HepG2 (cell line): ENCODE data around the gene CD93. TPM values are rescaled to one million over a fixed set of nuclear protein-coding genes. Genes with fewer than 3 reads are reported as not detected.

Experiments used
- ATAC-seq: fragments of 200-7000 bp; cut with Tn5 transposase; 3 replicates; pipeline ENCODE4 v1.9.1; 2020; ENCODE audit warnings: mild to moderate bottlenecking, moderate library complexity
- BruUV-seq: library from RNA; stranded (reverse); fragments of 400-500 nt; replicated peaks from 2 replicates; lab custom pipeline; 2021; lab: Mats Ljungman, UMichigan
- CTCF ChIA-PET: fragments of 300-600 bp; formaldehyde crosslinking; extraction: SDS; loops from one replicate; lab custom pipeline; 2021; ENCODE audit warnings: low total read pairs, inconsistent platforms, low intra/inter-chr PET ratio; lab: Yijun Ruan, JAX
- POLR2A ChIA-PET: fragments of 350-600 bp; sonication (Branson Sonifier 250); formaldehyde crosslinking; loops from one replicate; lab custom pipeline; 2020; ENCODE audit warnings: antibody characterized with exemption, inconsistent platforms; lab: Yijun Ruan, JAX
- DNase-seq: peaks from one replicate; pipeline ENCODE4 v3.0.0-alpha.2; 2015; ENCODE audit warnings: low spot score
- FAIRE-seq: peaks from 3 replicates; lab custom pipeline; 2011; peaks lifted over from hg19 to GRCh38; lab: Jason Lieb, UNC
- H2AFZ ChIP-seq: one replicate; pipeline ENCODE4 v1.6.1; 2011; ENCODE audit warnings: low read length, inconsistent platforms
- H3K27ac ChIP-seq: fragments of 300-600 bp; 3 replicates; pipeline ENCODE4 v1.8.0; 2011; ENCODE audit warnings: mixed run types, mild to moderate bottlenecking, mixed read lengths, low read length, inconsistent platforms; ENCODE audit not compliant: insufficient read depth; ENCODE audit errors: extremely low read length
- H3K27me3 ChIP-seq, 2 experiments: fragments of 200-600 bp in 1 of 2; 2 replicates in 1 of 2; 3 replicates in 1 of 2; pipeline versions ENCODE4 v1.6.0 to v1.8.0; 2011; ENCODE audit warnings: low read length in 2 of 2, mild to moderate bottlenecking in 2 of 2, moderate library complexity in 2 of 2, inconsistent platforms in 1 of 2; ENCODE audit not compliant: insufficient read depth in 2 of 2, control insufficient read depth in 1 of 2
- H3K36me3 ChIP-seq, 2 experiments: fragments of 200-600 bp in 1 of 2; replicated peaks in 1 of 2; 2 replicates in 1 of 2; 3 replicates in 1 of 2; pipeline versions ENCODE4 v1.5.1 to v1.8.0; 2011; ENCODE audit warnings: low read length in 2 of 2, inconsistent platforms in 1 of 2; ENCODE audit not compliant: insufficient read depth in 2 of 2, control insufficient read depth in 1 of 2
- H3K4me1 ChIP-seq: 2 replicates; pipeline ENCODE4 v1.5.1; 2012; ENCODE audit warnings: low read length, inconsistent platforms; ENCODE audit not compliant: insufficient read depth
- H3K4me2 ChIP-seq: 2 replicates; pipeline ENCODE4 v1.6.0; 2011; ENCODE audit warnings: low read depth, low read length, inconsistent platforms
- H3K4me3 ChIP-seq, 3 experiments: fragments of 200-600 bp in 1 of 3; sonication (generic), shearing (Covaris generic) in 1 of 3; replicated peaks in 1 of 3; 2 replicates each; pipeline ENCODE4 v1.5.1; 2011 to 2016; ENCODE audit warnings: low read length in 3 of 3, inconsistent platforms in 2 of 3, low read depth in 2 of 3, mild to moderate bottlenecking in 2 of 3, control low read depth in 1 of 3, mixed read lengths in 1 of 3; ENCODE audit not compliant: insufficient read depth in 1 of 3
- H3K79me2 ChIP-seq: one replicate; pipeline ENCODE4 v1.6.1; 2011; ENCODE audit warnings: low read length, inconsistent platforms; ENCODE audit not compliant: insufficient read depth
- H3K9ac ChIP-seq: 2 replicates; pipeline ENCODE4 v1.6.0; 2011; ENCODE audit warnings: mild to moderate bottlenecking, low read depth, low read length, inconsistent platforms; ENCODE audit not compliant: insufficient read depth
- H3K9me3 ChIP-seq: 2 replicates; pipeline ENCODE4 v1.5.1; 2012; ENCODE audit warnings: mild to moderate bottlenecking, low read length
- H4K20me1 ChIP-seq: 2 replicates; pipeline ENCODE4 v1.6.0; 2011; ENCODE audit warnings: inconsistent platforms, mild to moderate bottlenecking, low read length, moderate library complexity; ENCODE audit not compliant: insufficient read depth
- DDIT3 ChIP-seq: sonication (generic); formaldehyde crosslinking; IDR thresholded peaks from 2 replicates; pipeline ENCODE4 v1.4.0; 2020; ENCODE audit warnings: mild to moderate bottlenecking, missing genetic modification reagents
- MAFF ChIP-seq: IDR thresholded peaks from 2 replicates; pipeline ENCODE4 v1.6.1; 2011; ENCODE audit warnings: low read depth, low read length, improper control_type of control experiment
- MAFK ChIP-seq, 2 experiments: IDR thresholded peaks in 1 of 2; conservative IDR thresholded peaks in 1 of 2; 2 replicates each; pipeline ENCODE4 v1.6.1; 2011; ENCODE audit warnings: improper control_type of control experiment in 2 of 2, low read length in 2 of 2
- RBM22 ChIP-seq: fragments of 200-400 bp; formaldehyde crosslinking; optimal IDR thresholded peaks from 2 replicates; pipeline ENCODE3; 2017; ENCODE audit warnings: mild to moderate bottlenecking, low read length, moderate library complexity
- ZNF331 ChIP-seq: sonication (generic); formaldehyde crosslinking; IDR thresholded peaks from 2 replicates; pipeline ENCODE4 v1.4.0; 2020; ENCODE audit warnings: missing genetic modification reagents
- WGBS: methylation state at CpG from one replicate; pipeline ENCODE4 v1.1.6; 2017; ENCODE audit warnings: low lambda C conversion rate; 5-methylcytosine and 5-hydroxymethylcytosine counted together
- in situ Hi-C: cut with HindIII; loops from 2 replicates; pipeline ENCODE4 v1.10.0; 2017; ENCODE audit warnings: low pct_unique_long_range_greater_than_20kb; ENCODE audit not compliant: extremely low pct_ligation_motif_present
- intact Hi-C: fragments of 100-400 bp; cut with micrococcal nuclease; formaldehyde crosslinking; loops from one replicate; pipeline ENCODE4 v1.10.0; 2022; ENCODE audit not compliant: unreplicated experiment
- polyA plus RNA-seq, 8 experiments: library from polyadenylated mRNA; depleted of rRNA in 3 of 8; stranded (reverse) in 7 of 8; unstranded in 1 of 8; fragments of >200 nt; fragmentation: Illumina TruSeq in 4 of 8; extraction: Trizol in 4 of 8; gene quantifications; 2 replicates each; pipeline versions ENCODE4 v1.2.1 to v1.2.3, GENCODE V29; 2011 to 2016; ENCODE audit warnings: low read depth in 4 of 8, missing spikeins in 1 of 8, mixed read lengths in 1 of 8; ENCODE audit not compliant: insufficient read depth in 1 of 8
- total RNA-seq, 5 experiments: library from RNA; depleted of rRNA; stranded (reverse); fragments of >200 nt; fragmentation: Illumina TruSeq; extraction: Trizol; gene quantifications; 2 replicates each; pipeline ENCODE4 v1.2.3, GENCODE V29; 2016; ENCODE audit warnings: low read depth in 1 of 5
- TF ChIP-seq, protein P1 (sequence below): sonication (generic); IDR thresholded peaks from 2 replicates; pipeline ENCODE4 v1.6.1; 2016; ENCODE audit warnings: low read depth, borderline replicate concordance
- TF ChIP-seq, protein P2 (sequence below): sonication (generic); formaldehyde crosslinking; IDR thresholded peaks from one replicate; pipeline ENCODE4 v1.5.1; 2020; ENCODE audit warnings: mild to moderate bottlenecking, missing genetic modification reagents; ENCODE audit errors: not compliant biosample characterization

Gene CD93
- total and polyA plus RNA-seq, 2 of the 13 experiments (the other 11 are each of a cell fraction or from before 2014, with no cell fraction given), result not detected

- no peaks in the 10 kb centered on the region for H3K79me2 ChIP-seq
- no peak overlapping the region for H3K9ac ChIP-seq
- H3K4me2 ChIP-seq, result no peak overlapping the region
- FAIRE-seq, result no peak
- H2AFZ ChIP-seq, result no peak overlapping the region
- no peak for ATAC-seq
- H3K27me3 ChIP-seq, result peaks cover 11 to 27% of the 10 kb centered on the region in 2 experiments
- intact Hi-C loops (no loop called here), in situ Hi-C loops (no loop called here)
- ChIA-PET CTCF (no interaction called here), POLR2A (no interaction called here)
- H4K20me1 ChIP-seq, result no peaks in the 10 kb centered on the region
- peak; percentile 61 for TF ChIP-seq MAFF
- TF ChIP-seq RBM22, result no peak
- TF ChIP-seq MAFK (conservative IDR thresholded peaks at IDR 0.05 in 1 of 2, IDR thresholded peaks at IDR 0.05 in 1 of 2; ENCODE audit: low read length in 2 of 2), result peak; percentile 74 to 84
- WGBS, result 43% methylated on average over 17 of the region's 18 CpGs
- BruUV-seq, result no TSS peak
- no peaks in the 10 kb centered on the region for H3K36me3 ChIP-seq
- H3K27ac ChIP-seq, result no peak overlapping the region
- no peak for DNase-seq
- H3K9me3 ChIP-seq, result no peaks in the 10 kb centered on the region
- H3K4me1 ChIP-seq, result no peaks in the 10 kb centered on the region
- no peak overlapping the region for H3K4me3 ChIP-seq
These were observed 36.9 kb upstream of the CD93 start for GRCh38 chr20:23122796-23123655.

GRCh38 chr20:23122321-23122720 is 36.2 kb upstream of the CD93 start:
- ATAC-seq, result no peak
- POLR2A ChIA-PET, result no interaction called here
- TF ChIP-seq, protein P1, sequence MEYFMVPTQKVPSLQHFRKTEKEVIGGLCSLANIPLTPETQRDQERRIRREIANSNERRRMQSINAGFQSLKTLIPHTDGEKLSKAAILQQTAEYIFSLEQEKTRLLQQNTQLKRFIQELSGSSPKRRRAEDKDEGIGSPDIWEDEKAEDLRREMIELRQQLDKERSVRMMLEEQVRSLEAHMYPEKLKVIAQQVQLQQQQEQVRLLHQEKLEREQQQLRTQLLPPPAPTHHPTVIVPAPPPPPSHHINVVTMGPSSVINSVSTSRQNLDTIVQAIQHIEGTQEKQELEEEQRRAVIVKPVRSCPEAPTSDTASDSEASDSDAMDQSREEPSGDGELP, result no peak
- TF ChIP-seq DDIT3 (CRISPR knock-in tag) (no peak), ZNF331 (no peak)
- TF ChIP-seq, protein P2, sequence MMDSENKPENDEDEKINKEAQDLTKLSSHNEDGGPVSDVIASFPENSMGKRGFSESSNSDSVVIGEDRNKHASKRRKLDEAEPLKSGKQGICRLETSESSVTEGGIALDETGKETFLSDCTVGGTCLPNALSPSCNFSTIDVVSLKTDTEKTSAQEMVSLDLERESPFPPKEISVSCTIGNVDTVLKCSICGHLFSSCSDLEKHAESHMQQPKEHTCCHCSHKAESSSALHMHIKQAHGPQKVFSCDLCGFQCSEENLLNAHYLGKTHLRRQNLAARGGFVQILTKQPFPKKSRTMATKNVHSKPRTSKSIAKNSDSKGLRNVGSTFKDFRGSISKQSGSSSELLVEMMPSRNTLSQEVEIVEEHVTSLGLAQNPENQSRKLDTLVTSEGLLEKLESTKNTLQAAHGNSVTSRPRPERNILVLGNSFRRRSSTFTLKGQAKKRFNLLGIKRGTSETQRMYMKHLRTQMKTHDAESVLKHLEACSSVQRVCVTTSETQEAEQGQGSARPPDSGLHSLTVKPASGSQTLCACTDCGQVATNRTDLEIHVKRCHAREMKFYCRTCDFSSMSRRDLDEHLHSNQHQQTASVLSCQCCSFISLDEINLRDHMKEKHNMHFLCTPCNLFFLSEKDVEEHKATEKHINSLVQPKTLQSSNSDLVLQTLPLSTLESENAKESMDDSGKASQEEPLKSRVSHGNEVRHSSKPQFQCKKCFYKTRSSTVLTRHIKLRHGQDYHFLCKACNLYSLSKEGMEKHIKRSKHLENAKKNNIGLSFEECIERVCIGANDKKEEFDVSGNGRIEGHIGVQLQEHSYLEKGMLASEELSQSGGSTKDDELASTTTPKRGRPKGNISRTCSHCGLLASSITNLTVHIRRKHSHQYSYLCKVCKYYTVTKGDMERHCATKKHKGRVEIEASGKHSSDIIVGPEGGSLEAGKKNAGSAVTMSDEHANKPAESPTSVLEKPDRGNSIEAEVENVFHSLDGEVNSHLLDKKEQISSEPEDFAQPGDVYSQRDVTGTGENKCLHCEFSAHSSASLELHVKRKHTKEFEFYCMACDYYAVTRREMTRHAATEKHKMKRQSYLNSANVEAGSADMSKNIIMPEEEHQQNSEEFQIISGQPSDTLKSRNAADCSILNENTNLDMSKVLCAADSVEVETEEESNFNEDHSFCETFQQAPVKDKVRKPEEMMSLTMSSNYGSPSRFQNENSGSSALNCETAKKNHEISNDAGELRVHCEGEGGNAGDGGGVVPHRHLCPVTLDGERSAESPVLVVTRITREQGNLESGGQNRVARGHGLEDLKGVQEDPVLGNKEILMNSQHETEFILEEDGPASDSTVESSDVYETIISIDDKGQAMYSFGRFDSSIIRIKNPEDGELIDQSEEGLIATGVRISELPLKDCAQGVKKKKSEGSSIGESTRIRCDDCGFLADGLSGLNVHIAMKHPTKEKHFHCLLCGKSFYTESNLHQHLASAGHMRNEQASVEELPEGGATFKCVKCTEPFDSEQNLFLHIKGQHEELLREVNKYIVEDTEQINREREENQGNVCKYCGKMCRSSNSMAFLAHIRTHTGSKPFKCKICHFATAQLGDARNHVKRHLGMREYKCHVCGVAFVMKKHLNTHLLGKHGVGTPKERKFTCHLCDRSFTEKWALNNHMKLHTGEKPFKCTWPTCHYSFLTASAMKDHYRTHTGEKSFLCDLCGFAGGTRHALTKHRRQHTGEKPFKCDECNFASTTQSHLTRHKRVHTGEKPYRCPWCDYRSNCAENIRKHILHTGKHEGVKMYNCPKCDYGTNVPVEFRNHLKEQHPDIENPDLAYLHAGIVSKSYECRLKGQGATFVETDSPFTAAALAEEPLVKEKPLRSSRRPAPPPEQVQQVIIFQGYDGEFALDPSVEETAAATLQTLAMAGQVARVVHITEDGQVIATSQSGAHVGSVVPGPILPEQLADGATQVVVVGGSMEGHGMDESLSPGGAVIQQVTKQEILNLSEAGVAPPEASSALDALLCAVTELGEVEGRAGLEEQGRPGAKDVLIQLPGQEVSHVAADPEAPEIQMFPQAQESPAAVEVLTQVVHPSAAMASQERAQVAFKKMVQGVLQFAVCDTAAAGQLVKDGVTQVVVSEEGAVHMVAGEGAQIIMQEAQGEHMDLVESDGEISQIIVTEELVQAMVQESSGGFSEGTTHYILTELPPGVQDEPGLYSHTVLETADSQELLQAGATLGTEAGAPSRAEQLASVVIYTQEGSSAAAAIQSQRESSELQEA (CRISPR knock-in tag), result no peak

More at GRCh38 chr20:23122321-23122720, 36.2 kb upstream of the CD93 start:
- DNase-seq (no peak), FAIRE-seq (no peak)
- Histone ChIP-seq H4K20me1 (no peaks in the 10 kb centered on the region), H3K9me3 (no peaks in the 10 kb centered on the region), H3K4me3 (no peak overlapping the region), H3K9ac (no peak overlapping the region), H3K27ac (no peak overlapping the region), H3K27me3 (peaks cover 12 to 33% of the 10 kb centered on the region in 2 experiments), H3K79me2 (no peaks in the 10 kb centered on the region), H3K4me1 (no peaks in the 10 kb centered on the region), H3K36me3 (no peaks in the 10 kb centered on the region), H2AFZ (no peak overlapping the region), H3K4me2 (no peak overlapping the region)
- no TSS peak for BruUV-seq
- 9% methylated on average over 5 of the region's 9 CpGs for WGBS
- in situ Hi-C loops, result no loop called here
- CTCF ChIA-PET, result no interaction called here
- intact Hi-C loops, result no loop called here
